CD4-positive, alpha-beta T cell treated with Interleukin-17A for 1 hour (primary cell): ENCODE data around the gene CCSER1.
"Not testable (repeated sequence)": the region's sequence is repeated elsewhere in the genome, so short reads cannot be mapped to it uniquely, and the experiment has no call there.

Experiments
- DNase-seq: peaks from one replicate; pipeline ENCODE4 v3.0.0-alpha.2; 2020

CCSER1 gene

DNA sequence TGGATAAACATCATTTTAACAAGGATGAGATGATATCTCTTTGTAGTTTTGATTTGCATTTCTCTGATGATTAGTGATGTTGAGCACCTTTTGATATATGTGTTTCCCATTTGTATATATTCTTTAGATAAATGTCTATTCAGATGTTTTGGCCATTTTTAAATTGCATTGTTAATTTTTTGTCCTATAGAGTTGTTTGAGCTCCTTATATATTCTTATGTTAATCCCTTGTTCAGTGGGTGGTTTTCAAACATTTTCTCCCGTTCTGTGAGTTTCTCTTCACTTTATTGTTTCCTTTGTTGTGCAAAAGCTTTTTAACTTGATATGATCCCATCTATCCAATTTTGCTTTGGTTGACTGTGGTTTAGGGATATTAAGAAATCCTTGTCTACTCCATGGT is 606.0 kb downstream of the CCSER1 start:
- no peak for DNase-seq

DNA sequence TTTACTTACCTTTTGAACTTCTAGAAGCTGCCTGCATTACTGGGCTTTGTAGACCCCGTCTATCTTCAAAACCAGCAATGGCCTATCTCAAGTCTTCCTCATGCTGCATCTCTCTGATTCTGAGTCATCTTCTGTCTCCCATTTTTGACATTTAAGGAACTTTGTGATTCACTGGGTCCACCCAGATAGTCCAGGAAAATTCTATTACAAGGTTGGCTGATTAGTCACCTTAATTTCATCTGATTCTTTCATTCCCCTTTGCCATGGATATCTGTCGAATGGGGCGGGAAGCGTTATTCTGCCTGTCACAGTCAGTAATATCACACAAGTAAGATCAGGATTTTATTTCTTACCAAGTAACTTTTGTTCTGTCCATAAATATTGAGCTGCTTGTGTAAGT is 618.0 kb downstream of the CCSER1 start:
- DNase-seq = no peak

DNA sequence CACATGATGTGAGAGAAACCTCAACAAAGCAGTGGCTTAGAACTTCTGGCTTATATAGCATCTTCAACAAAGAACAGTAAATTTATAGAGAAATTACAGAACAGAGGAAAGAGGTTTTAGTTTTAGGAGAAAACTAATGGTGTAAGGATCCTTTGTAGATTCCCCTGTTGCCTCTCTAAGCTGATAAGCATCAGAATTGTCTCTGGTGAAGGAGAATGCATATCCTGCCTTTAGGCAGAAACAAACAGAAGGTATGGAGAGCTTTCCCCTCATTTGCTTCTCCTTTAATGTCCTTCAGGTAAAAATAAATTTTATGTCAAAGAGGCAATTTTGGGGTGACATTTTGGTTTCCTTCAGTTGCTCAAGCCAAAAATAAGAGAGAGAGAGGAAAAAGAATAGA is 625.9 kb downstream of the CCSER1 start:
- no peak for DNase-seq

DNA sequence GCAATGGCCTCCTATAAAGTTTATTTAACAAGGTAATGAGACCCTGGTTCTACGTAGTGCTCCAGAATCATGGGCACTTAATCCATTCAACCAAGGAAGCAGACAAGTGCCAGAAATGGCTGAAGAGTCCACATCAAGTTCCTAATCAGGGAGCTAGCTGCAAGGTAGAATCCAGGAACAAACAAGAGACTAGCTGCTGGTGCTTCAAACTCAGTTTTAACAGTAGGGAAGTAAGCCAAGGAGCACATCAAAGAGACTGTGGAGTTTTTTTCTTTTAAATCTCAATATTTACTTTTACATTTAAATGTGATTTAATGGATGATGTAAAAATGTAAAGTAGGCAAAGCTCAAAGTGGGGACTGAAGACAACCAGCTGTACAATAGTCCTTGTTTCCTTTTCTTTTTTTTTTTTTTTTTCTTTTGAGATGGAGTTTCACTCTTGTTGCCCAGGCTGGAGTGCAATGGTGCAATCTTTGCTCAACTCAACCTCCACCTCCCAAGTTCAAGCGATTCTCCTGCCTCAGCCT is 630.4 kb downstream of the CCSER1 start:
- no peak for DNase-seq

DNA sequence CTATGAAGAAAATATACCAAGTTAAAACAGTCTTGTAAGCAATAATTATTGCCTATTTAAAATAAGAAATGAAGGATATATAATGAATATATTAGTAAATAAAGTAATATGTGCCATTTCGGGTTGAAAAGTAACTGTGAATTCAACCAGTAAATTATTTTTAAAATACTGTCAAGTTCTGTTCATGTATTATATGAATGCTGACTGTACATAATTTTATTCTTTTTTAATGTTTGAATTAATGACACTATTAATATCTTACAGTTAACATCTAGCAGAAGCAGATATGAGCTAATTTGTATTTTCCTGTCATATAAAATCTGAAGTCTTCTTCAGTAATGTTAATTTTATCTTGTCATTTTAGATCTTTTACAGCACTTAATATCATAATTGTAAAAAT is 632.9 kb downstream of the CCSER1 start:
- DNase-seq = no peak

DNA sequence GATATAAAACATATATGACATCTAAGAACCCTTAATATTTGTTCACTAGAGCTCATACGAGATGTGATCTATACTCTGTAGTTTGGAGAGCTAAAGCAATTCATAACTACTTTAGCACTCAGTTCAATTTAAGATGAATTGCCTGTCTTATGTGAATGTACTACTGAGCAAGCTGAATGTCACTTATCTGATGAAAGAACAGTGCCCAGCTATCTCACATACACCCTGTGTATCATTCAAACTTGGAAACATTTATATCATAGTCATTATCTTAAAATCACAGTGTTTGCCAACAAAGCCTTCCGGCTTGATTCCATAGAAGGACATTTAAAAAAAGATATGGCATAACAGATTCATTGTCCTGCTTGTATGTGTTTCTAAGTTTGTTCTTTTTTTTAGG is 639.6 kb downstream of the CCSER1 start:
- no peak for DNase-seq

DNA sequence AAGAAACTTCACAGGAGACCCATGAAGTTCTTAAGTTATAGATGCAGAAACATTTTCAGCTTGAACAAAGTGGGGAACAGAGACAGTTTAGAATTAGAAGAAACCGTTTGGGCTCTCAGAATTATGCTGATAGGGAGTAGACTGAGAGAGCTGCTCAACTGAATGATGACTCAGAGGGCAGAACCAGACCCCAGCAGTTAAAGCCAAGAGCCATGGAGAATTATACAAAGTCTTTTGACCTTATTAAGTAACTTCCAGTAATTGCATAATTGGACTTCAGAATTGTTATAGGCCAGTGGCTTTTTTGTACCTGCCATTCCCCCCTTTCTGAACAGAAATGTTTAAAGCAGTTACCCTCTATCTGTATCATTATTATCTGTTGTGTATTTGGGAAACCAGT is 642.1 kb downstream of the CCSER1 start:
- DNase-seq = no peak

DNA sequence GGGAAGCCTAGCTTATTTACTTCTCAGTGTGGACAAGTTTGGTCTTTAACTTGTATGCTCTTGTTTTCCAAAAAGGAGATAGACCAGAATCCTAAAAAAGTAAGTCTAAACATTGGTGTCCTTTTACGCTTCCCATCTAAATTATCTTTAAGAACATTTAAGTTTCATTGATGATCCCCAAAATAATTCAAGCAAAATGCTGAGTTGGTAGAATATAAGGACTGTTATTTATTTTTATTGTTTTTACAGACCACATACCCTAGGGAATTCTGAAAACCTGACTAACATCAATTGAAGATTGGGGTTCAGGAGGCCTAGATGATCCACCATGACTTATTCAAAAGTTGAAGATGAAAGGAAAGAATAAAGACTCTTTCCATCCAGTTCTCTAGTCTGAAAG is 653.0 kb downstream of the CCSER1 start:
- DNase-seq = no peak

DNA sequence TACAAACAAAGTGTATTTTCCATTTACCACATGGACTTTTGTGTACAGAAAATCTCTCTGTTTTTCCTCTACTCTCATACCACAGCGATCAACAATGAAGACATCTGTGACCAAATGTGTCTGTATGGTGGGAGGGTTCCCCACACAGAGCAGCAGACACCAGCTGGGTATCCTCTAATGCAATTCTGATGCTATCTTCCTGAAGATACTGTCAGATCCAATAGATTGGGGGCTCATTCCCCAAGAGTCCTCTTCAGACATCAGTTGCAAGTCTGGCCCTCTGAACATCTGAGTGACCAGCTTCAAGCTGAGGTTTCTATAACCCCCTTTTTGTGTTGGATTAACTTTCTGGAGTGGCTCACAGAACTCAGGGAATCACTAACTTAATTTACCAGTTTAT is 659.4 kb downstream of the CCSER1 start:
- DNase-seq = no peak

DNA sequence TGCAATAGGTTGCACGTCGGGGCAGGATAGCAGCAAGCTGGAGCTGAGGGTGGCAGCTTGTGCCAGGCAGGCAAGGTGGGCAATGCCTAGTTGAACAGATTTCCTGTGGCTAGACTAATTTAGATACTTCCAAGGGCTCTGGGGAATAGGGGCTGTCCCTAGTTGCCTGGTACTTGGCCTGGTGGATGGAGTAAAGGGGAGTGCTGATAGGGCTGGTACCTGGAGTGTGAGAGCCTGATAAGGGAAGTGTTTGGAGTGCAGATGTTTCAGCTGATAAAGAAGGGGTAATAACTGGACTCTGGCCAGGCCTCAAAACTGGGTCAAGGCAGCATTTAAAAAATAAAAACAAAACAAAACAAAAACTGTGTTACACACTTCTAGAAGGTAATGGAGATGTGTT is 665.5 kb downstream of the CCSER1 start:
- no peak for DNase-seq

DNA sequence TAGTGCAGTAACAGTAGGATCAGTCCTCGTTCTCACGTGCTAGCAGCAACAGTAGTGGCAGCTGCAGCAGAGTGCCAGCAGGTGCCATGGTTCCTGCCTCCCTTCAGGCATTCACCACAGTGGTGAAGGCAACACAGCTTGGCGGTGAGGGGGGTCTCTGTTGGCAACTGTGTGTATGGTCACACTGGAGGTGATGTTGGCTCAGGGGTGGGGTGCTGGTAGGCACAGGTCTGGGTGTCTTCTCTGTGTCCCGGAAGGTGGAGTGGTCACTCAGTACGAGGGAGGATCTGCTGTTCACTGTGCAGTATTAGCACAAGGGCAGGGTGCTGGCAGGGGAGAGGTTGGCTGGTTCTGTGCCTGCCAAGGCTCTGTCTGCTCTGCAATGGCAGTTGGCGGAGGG is 671.8 kb downstream of the CCSER1 start:
- DNase-seq = no peak

DNA sequence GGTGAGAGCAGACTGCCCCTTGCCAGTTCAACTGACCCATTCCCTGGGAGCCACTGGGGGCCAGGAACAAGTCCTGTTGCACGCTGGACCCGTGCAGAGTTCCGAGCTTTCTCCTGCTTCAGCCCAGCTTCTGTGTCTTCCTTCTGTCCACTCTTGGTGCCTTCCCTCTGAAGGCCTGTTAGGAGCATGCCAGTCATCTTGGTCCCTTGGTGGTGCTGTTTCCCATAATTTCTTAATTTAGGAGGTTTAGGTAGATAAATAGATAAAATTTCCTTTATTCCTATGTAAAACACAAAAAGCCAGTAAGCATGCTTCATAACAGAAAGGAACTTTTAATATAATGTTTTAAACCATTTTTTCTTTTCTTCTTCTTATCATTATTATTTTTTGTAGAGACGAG is 672.7 kb downstream of the CCSER1 start:
- no peak for DNase-seq

DNA sequence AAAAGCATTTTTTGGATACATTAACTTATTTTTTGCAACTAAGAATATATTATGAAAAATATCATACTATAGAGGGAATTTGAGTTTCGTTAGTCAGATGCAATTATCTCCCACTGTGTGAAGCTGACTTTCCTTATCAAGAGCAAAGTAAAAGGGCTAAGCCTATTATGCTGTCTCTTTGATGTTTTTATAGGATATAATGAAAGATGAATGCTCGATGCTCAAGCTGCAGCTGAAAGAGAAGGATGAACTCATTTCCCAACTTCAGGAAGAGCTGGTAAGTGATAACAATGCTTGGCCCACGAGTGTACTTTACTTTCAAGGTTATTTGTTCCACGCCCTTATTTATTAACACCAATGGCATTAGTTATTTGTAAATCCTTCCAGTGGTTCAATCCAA is 688.4 kb downstream of the CCSER1 start:
- no peak for DNase-seq

DNA sequence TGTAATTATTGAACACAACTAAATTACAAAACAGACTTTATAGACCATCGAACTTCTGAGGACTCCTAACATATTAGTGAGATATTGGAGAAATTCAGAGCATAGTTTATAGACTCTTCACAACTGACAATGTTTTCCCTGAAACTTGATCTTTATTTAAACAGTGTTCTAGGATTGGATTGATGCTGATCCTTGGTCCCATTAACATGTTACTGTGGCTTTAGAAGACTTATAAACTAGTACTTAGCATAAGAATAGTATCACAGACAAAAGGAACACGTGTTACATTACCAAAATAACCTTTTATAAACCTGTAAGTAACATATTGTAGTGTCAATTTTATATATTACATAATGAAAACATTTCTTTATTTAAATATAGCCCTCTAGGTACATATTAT is 689.6 kb downstream of the CCSER1 start:
- no peak for DNase-seq

DNA sequence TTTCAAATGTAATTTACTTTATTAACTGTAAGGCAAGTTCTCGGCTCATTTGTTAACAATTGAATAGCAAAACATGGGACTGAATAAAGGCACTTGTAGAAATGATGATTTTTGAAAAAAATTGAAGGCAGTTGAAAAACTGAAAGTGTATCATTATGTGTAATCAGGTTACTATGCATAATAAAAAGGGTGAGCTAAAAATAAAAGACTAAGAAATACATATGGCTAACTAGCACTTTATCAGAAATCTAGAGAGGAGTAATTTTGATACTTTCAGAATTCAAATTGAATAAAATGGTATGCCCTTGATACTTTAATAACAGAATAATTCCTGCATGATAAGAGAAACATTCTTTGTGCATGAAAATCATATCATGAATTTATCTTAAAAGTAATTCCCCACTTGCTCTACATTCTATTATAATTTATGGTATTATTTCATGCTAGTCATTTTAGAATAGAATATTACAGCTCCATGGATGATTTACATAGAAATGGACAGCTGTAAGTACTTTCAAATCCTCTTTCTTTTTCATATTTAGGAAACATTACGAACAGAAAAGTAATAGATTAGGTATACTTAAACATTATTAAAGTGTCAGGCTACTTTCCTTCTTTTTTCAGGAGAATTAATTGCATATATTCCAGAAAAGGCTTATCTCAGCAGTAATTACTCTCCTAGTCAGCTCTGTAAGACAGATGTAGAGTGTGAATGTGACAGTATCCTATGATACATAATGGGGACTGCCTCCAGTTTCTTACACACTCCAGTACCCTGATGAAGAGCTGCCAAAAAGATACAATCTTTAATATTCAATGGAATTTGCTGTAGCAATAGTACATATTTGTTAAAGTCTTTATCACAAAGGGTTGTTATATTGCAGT is 697.3 kb downstream of the CCSER1 start:
- no peak for DNase-seq

DNA sequence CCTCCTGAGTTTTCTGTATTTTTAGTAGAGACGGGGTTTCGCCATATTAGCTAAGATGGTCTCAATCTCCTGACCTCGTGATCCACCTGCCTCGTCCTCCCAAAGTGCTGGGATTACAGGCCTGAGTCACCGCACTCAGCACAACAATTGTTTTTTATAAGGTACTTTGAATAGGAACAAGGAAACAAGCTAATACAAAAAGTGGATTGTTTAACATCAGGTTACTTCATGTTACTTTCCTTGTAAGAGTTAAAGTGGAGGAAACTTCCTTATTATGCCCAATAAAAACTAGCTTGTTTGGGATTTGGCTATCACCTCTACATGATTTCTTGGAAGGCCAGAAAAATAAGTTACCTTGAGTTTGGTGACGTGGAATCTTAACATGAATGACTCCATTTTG is 698.7 kb downstream of the CCSER1 start:
- DNase-seq = no peak

DNA sequence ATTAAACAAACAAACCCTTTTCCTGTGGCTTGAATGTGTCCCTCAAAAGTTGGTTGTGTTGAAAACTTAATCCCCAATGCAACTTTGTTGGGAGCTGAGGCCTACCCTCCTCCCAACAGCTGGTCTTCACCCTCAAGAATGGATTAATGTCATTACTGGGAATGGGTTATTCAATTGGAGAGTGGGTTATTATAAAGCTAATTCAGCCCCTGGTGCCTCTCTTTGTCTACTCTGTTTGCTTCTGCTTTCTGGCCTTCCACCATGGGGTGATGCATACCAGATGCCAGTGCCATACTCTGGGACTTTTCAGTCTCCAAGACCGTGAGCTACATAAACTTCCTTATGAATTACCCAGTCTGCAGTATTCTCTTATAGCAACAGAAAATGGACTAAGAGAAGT is 706.5 kb downstream of the CCSER1 start:
- DNase-seq = no peak

DNA sequence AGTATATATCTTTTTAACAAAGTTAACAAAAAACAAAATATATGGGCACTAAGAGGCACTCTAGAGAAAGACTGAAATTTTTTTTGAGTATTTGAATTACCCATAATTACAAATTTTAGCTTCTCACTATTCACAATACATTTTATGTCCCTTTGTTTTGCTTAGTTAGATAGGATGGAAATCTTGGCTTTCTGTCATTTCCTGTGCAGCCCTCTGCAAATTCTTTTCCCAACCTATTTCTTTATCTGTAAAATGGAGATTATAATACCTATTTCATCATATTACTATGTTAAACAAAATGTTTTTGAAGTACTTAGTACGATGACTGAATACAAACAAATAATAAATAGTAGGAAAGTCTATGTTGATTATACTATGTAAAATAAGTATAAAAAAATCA is 710.0 kb downstream of the CCSER1 start:
- DNase-seq = no peak

DNA sequence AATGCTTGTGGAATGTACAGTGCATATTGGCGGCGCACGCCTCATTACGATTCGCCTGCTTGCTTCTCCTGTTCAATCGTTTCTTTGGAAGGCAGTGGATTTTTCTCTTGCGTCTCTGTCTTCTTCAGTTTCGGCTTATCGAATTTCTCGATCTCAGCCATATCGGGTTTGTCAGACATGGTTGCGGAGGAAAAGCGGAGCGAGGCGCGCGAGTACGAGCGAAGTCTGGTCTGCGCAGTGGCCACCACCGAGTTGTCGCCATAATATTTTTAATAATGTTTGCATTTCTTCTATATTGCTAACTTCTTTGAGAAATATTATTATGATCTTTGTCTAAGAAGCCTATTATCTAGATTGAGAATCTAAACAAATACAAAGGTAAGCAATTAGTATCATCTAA is 711.7 kb downstream of the CCSER1 start:
- not testable (repeated sequence) for DNase-seq

DNA sequence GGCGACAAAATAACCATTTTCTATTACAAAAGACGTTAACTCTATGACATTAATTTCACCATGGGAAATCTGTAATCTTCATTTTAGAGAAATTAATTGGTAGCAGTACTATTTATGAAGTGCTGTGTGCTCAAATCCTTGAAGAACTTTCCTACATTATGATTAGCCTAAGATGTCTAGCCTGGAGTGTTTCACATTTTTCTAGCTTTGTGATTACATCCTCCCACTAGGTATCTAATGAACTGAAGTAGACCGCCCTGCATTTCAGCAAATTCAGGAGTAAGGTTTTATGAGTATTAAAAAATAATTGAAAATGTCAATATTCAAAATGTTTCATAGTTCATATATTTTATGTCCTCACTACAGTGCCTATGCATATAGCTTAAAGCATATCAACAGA is 713.1 kb downstream of the CCSER1 start:
- no peak for DNase-seq

DNA sequence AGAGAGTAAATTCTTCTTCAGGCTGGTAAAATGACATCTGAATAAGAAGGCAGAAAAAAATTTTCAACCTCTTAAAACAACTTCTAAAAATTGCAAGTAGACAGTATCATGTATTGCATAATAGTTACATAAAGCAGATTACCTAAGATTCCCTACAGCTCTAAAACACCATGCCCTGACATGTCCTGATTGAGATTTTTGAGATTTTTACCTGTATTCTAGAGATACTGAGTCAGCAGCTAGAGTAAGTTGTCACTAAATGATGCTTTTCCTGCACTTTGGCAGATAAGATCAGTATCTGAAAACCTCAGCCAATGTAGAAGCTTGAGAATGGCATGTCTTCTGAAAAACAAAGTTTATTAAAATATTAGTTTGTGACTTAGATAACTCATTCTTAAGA is 713.6 kb downstream of the CCSER1 start:
- no peak for DNase-seq

DNA sequence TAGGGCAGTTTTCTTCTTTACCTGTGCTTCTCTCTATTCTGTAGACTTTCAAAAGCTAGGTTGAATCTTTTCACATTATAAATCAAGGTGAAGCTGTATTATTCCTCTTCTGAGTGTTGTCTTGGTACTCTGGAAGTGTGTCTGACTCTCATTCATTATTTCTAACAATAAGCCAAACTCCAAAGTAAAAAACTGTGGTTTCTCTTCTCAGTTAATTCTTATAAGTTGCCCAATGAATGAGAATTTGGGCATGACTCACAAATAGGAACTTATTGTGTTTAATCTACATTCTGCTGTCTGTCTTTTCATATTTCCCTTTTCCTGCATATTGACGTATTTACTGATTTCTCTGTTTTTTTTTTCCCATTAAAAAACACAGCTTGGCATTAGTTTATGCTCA is 714.5 kb downstream of the CCSER1 start:
- DNase-seq = no peak

DNA sequence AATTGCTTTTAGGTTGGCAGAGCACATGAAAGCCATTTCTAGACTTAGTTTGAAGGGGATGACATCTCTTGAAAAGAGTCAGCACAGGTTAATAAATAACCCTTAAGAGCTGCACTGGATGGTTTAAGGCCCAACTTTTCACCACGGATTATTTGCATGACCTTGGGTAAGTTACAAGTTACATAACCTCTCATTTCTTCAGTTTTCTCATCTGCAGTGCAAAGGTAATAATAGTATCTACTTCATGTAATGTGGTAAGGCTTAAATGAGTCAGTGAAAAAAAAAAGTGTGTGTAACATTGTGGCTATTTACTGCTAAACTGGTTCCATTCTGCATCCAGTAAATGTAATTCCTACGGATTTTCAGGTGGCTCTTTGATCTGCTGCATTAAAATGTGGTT is 715.8 kb downstream of the CCSER1 start:
- no peak for DNase-seq

DNA sequence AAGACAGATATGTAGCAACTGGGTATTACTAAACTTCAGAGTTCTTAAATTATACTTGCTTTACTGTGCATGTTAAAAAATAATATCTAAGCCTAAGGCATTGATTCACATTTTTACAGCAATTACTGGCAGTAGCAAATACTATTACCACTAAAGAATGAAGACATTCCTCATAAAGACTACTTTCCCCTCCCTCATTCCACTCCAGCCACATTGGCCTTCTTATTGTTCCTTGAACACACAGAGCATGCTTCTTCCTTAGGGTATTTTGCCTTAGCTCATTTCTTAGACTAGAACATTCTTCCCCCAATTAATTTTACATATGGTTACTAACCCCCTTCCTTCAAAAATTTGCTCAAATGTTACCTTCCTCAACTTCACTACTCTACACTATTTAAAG is 717.0 kb downstream of the CCSER1 start:
- no peak for DNase-seq

DNA sequence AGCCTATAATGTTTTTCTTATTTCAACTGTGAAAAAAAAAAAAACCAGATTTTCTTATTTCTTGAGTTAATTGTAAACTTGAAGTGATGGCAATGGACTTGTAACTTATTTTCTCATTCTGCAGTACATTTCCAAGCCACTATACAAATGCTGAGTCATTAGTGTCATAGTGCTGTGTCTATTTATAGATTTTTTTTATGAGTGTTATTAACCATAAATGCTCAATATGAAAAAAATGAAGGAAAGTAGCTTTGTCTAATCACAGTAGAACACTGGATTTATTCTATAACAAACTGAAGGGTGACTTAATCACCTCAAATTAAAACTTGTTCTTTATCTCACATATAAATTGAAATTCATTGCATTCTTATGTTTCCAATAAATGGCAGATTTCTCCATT is 718.6 kb downstream of the CCSER1 start:
- no peak for DNase-seq
